WTC11 (cell line): Measurements from ENCODE around the gene GP9. TPM values are rescaled to one million over a fixed set of nuclear protein-coding genes. Genes with fewer than 3 reads are reported as not detected.

Experiments used
- ATAC-seq: fragments of 200-7000 bp; cut with Tn5 transposase; 2 replicates; pipeline ENCODE4 v1.10.0; 2021; ENCODE audit warnings: mild to moderate bottlenecking, moderate library complexity
- CTCF ChIA-PET: fragments of 300-600 bp; sonication (Branson Sonifier 250); formaldehyde crosslinking; loops from one replicate; lab custom pipeline; 2021; ENCODE audit warnings: antibody characterized with exemption; lab: Charles Lee
- POLR2A ChIA-PET: fragments of 350-600 bp; sonication (Branson Sonifier 250); formaldehyde crosslinking; loops from one replicate; lab custom pipeline; 2021; ENCODE audit warnings: antibody characterized with exemption; lab: Charles Lee
- DNase-seq: peaks from one replicate; pipeline ENCODE4 v3.0.0; 2021; ENCODE audit warnings: low spot score
- H3K27ac Mint-ChIP-seq: 2 replicates; pipeline ENCODE4 v1.8.0; 2021; ENCODE audit warnings: mixed read lengths
- H3K27me3 Mint-ChIP-seq: 2 replicates; pipeline ENCODE4 v1.8.0; 2021; ENCODE audit warnings: low read depth, mild to moderate bottlenecking, moderate library complexity, mixed read lengths
- H3K36me3 Mint-ChIP-seq: 2 replicates; pipeline ENCODE4 v1.8.0; 2021; ENCODE audit warnings: mixed read lengths
- H3K4me1 Mint-ChIP-seq: 2 replicates; pipeline ENCODE4 v1.8.0; 2022; ENCODE audit warnings: mixed read lengths
- H3K4me3 Mint-ChIP-seq: 2 replicates; pipeline ENCODE4 v1.8.0; 2021; ENCODE audit warnings: mild to moderate bottlenecking, moderate library complexity, mixed read lengths
- H3K9me3 Mint-ChIP-seq: 2 replicates; pipeline ENCODE4 v1.8.0; 2021; ENCODE audit warnings: mixed read lengths
- AR ChIP-seq: fragments of 250-450 bp; sonication (Bioruptor Pico); IDR thresholded peaks from 2 replicates; pipeline ENCODE4 v1.9.0; 2021; ENCODE audit warnings: mild to moderate bottlenecking
- ATF2 ChIP-seq: sonication (generic); formaldehyde crosslinking; IDR thresholded peaks from 2 replicates; pipeline ENCODE4 v1.8.1; 2022; ENCODE audit warnings: low read depth, missing genetic modification reagents, borderline replicate concordance
- CBFB ChIP-seq: sonication (generic); formaldehyde crosslinking; IDR thresholded peaks from 2 replicates; pipeline ENCODE4 v1.8.1; 2022; ENCODE audit warnings: mild to moderate bottlenecking, low read depth, missing genetic modification reagents
- CREM ChIP-seq: sonication (generic); formaldehyde crosslinking; IDR thresholded peaks from 2 replicates; pipeline ENCODE4 v1.8.1; 2022; ENCODE audit warnings: mild to moderate bottlenecking, missing genetic modification reagents, moderate library complexity
- E2F1 ChIP-seq: sonication (generic); formaldehyde crosslinking; IDR thresholded peaks from 2 replicates; pipeline ENCODE4 v1.8.0; 2022; ENCODE audit warnings: mild to moderate bottlenecking, missing genetic modification reagents
- FOXK1 ChIP-seq: sonication (generic); formaldehyde crosslinking; IDR thresholded peaks from 2 replicates; pipeline ENCODE4 v1.8.0; 2022; ENCODE audit warnings: mild to moderate bottlenecking, moderate library complexity, missing genetic modification reagents
- IRF1 ChIP-seq: sonication (generic); formaldehyde crosslinking; IDR thresholded peaks from 2 replicates; pipeline ENCODE4 v1.8.0; 2023; ENCODE audit warnings: missing genetic modification reagents
- IRF2 ChIP-seq: sonication (generic); formaldehyde crosslinking; IDR thresholded peaks from 2 replicates; pipeline ENCODE4 v1.8.0; 2022; ENCODE audit warnings: low read depth, missing genetic modification reagents, borderline replicate concordance
- KAT7 ChIP-seq: sonication (generic); formaldehyde crosslinking; IDR thresholded peaks from 2 replicates; pipeline ENCODE4 v1.8.1; 2023; ENCODE audit warnings: missing genetic modification reagents, mild to moderate bottlenecking, borderline replicate concordance
- NFATC4 ChIP-seq: fragments of 250-450 bp; sonication (Bioruptor Pico); IDR thresholded peaks from 2 replicates; pipeline ENCODE4 v1.9.0; 2021; ENCODE audit warnings: mild to moderate bottlenecking
- PREB ChIP-seq: sonication (generic); formaldehyde crosslinking; IDR thresholded peaks from 2 replicates; pipeline ENCODE4 v1.8.1; 2022; ENCODE audit warnings: mild to moderate bottlenecking, missing genetic modification reagents, moderate library complexity, borderline replicate concordance
- RELA ChIP-seq: sonication (generic); formaldehyde crosslinking; IDR thresholded peaks from 2 replicates; pipeline ENCODE4 v1.8.1; 2022; ENCODE audit warnings: missing genetic modification reagents, mild to moderate bottlenecking, borderline replicate concordance
- SP1 ChIP-seq: sonication (generic); formaldehyde crosslinking; conservative IDR thresholded peaks from 2 replicates; pipeline ENCODE4 v1.8.1; 2022; ENCODE audit warnings: missing genetic modification reagents
- TEAD1 ChIP-seq: sonication (generic); formaldehyde crosslinking; IDR thresholded peaks from 2 replicates; pipeline ENCODE4 v1.8.0; 2022; ENCODE audit warnings: mild to moderate bottlenecking, missing genetic modification reagents
- USF2 ChIP-seq: sonication (generic); formaldehyde crosslinking; IDR thresholded peaks from 2 replicates; pipeline ENCODE4 v1.8.1; 2023; ENCODE audit warnings: mild to moderate bottlenecking, missing genetic modification reagents, moderate library complexity
- ZBTB21 ChIP-seq: sonication (generic); formaldehyde crosslinking; IDR thresholded peaks from 2 replicates; pipeline ENCODE4 v1.8.1; 2023; ENCODE audit warnings: mild to moderate bottlenecking, missing genetic modification reagents, borderline replicate concordance
- ZNF263 ChIP-seq: sonication (generic); formaldehyde crosslinking; IDR thresholded peaks from 2 replicates; pipeline ENCODE4 v1.8.1; 2022; ENCODE audit warnings: low read depth, mild to moderate bottlenecking, moderate library complexity, missing genetic modification reagents
- ZNF317 ChIP-seq: sonication (generic); formaldehyde crosslinking; IDR thresholded peaks from 2 replicates; pipeline ENCODE4 v1.8.1; 2023; ENCODE audit warnings: low read depth, mild to moderate bottlenecking, moderate library complexity, missing genetic modification reagents, borderline replicate concordance
- ZNF423 ChIP-seq: fragments of 250-450 bp; sonication (Bioruptor Pico); IDR thresholded peaks from 2 replicates; pipeline ENCODE4 v2.1.2; 2022; ENCODE audit warnings: mild to moderate bottlenecking, moderate library complexity
- total RNA-seq: library from RNA; stranded (reverse); gene quantifications from 3 replicates; pipeline ENCODE4 v1.2.3, GENCODE V29; 2021

GP9 gene
- total RNA-seq, 1 experiment from 2014 or later = not detected

GRCh38 chr3:129065720-129066073 is 5.1 kb downstream of the GP9 start:
- Mint-ChIP-seq H3K9me3 (peaks cover 26% of the 10 kb centered on the region), H3K27me3 (peaks cover 4% of the 10 kb centered on the region; the same call in 1 of the 2 replicates), H3K27ac (no peak overlapping the region; the same call in 1 of the 2 replicates), H3K4me3 (no peak overlapping the region), H3K36me3 (no peaks in the 10 kb centered on the region), H3K4me1 (no peaks in the 10 kb centered on the region)
- no peak for TF ChIP-seq CREM (CRISPR knock-in tag)
- TF ChIP-seq TEAD1 (CRISPR knock-in tag) = no peak
- TF ChIP-seq ZNF263 = no peak
- TF ChIP-seq CBFB (CRISPR knock-in tag) = no peak
- no peak for TF ChIP-seq ZBTB21 (CRISPR knock-in tag)
- no peak for TF ChIP-seq IRF2 (CRISPR knock-in tag)
- TF ChIP-seq ZNF423 (CRISPR knock-in tag) = no peak
- TF ChIP-seq FOXK1 (CRISPR knock-in tag) = no peak
- TF ChIP-seq IRF1 = no peak
- no peak for TF ChIP-seq ATF2 (CRISPR knock-in tag)
- TF ChIP-seq RELA (CRISPR knock-in tag) = no peak
- TF ChIP-seq SP1 (CRISPR knock-in tag) = no peak
- no peak for TF ChIP-seq ZNF317
- TF ChIP-seq KAT7 = no peak
- TF ChIP-seq NFATC4 (CRISPR knock-in tag) = no peak
- TF ChIP-seq AR (CRISPR knock-in tag) = no peak
- TF ChIP-seq E2F1 (CRISPR knock-in tag) = no peak
- no peak for TF ChIP-seq PREB (CRISPR knock-in tag)
- TF ChIP-seq USF2 (CRISPR knock-in tag) = no peak
- no peak for ATAC-seq
- DNase-seq = no peak
- ChIA-PET POLR2A (no interaction called here), CTCF (interaction anchor here (1.1 to 4.4 kb wide), 2 partner anchors 12 to 95 kb away, joined by 6 to 26 read pairs; no protein-coding TSS in a partner anchor)
